ENCODE data around the gene ITGA11.

ITGA11 gene

GRCh38 chr15:68431792-68432401 lies at the start of gene ITGA11:
Gene ITGA11 (minus strand): TSS chr15:68432163. CDS start chr15:68432066, 97 bp downstream.
- H3K4me3 ChIP-seq (ENCODE audit: low read depth, low read length): peak within 1 kb of the TSS; percentile 68
- no peak within 1 kb of the TSS for H3K9ac ChIP-seq (ENCODE audit: low read depth, low read length)
- no peaks in the 10 kb centered on the region for H3K9me3 ChIP-seq (ENCODE audit: control insufficient read depth, insufficient read depth, low read length)
- H3K36me3 ChIP-seq (ENCODE audit: control insufficient read depth, insufficient read depth, low read length): no peaks in the 10 kb centered on the region
- peaks cover 6% of the 10 kb centered on the region for H3K4me1 ChIP-seq (ENCODE audit: control insufficient read depth, insufficient read depth, low read length)
- H3K27me3 ChIP-seq (ENCODE audit: control insufficient read depth, insufficient read depth, low read length): peaks cover 76% of the 10 kb centered on the region

- Histone ChIP-seq H3K4me1 (ENCODE audit: control insufficient read depth, insufficient read depth, low read length) (peaks cover 3% of the 10 kb centered on the region), H3K9me3 (ENCODE audit: control insufficient read depth, insufficient read depth, low read length) (no peaks in the 10 kb centered on the region)
Measured at GRCh38 chr15:68481321-68481720, 49.4 kb upstream of the ITGA11 start.

GRCh38 chr15:68480296-68480695 lies 48.3 kb upstream of the ITGA11 start:
- Histone ChIP-seq H3K9ac (ENCODE audit: low read depth, low read length) (no peak overlapping the region), H3K4me1 (ENCODE audit: control insufficient read depth, insufficient read depth, low read length) (peaks cover 2% of the 10 kb centered on the region), H3K4me3 (ENCODE audit: low read depth, low read length) (no peak overlapping the region), H3K9me3 (ENCODE audit: control insufficient read depth, insufficient read depth, low read length) (no peaks in the 10 kb centered on the region), H3K27me3 (ENCODE audit: control insufficient read depth, insufficient read depth, low read length) (no peaks in the 10 kb centered on the region), H3K36me3 (ENCODE audit: control insufficient read depth, insufficient read depth, low read length) (no peaks in the 10 kb centered on the region)

More at GRCh38 chr15:68481321-68481720, 49.4 kb upstream of the ITGA11 start:
- H3K9ac ChIP-seq (ENCODE audit: low read depth, low read length): no peak overlapping the region
- H3K4me3 ChIP-seq (ENCODE audit: low read depth, low read length): no peak overlapping the region
- no peaks in the 10 kb centered on the region for H3K36me3 ChIP-seq (ENCODE audit: control insufficient read depth, insufficient read depth, low read length)
- no peaks in the 10 kb centered on the region for H3K27me3 ChIP-seq (ENCODE audit: control insufficient read depth, insufficient read depth, low read length)

- Histone ChIP-seq H3K4me1 (ENCODE audit: control insufficient read depth, insufficient read depth, low read length) (no peaks in the 10 kb centered on the region), H3K9ac (ENCODE audit: low read depth, low read length) (no peak overlapping the region), H3K9me3 (ENCODE audit: control insufficient read depth, insufficient read depth, low read length) (no peaks in the 10 kb centered on the region), H3K36me3 (ENCODE audit: control insufficient read depth, insufficient read depth, low read length) (no peaks in the 10 kb centered on the region), H3K27me3 (ENCODE audit: control insufficient read depth, insufficient read depth, low read length) (no peaks in the 10 kb centered on the region), H3K4me3 (ENCODE audit: low read depth, low read length) (no peak overlapping the region)
Measured at GRCh38 chr15:68479870-68480269, 47.9 kb upstream of the ITGA11 start.

GRCh38 chr15:68479406-68479805 lies 47.4 kb upstream of the ITGA11 start:
- Histone ChIP-seq H3K9ac (ENCODE audit: low read depth, low read length) (no peak overlapping the region), H3K9me3 (ENCODE audit: control insufficient read depth, insufficient read depth, low read length) (no peaks in the 10 kb centered on the region), H3K4me3 (ENCODE audit: low read depth, low read length) (no peak overlapping the region), H3K27me3 (ENCODE audit: control insufficient read depth, insufficient read depth, low read length) (no peaks in the 10 kb centered on the region), H3K4me1 (ENCODE audit: control insufficient read depth, insufficient read depth, low read length) (no peaks in the 10 kb centered on the region), H3K36me3 (ENCODE audit: control insufficient read depth, insufficient read depth, low read length) (no peaks in the 10 kb centered on the region)

GRCh38 chr15:68478853-68479252 lies 46.9 kb upstream of the ITGA11 start:
- Histone ChIP-seq H3K4me1 (ENCODE audit: control insufficient read depth, insufficient read depth, low read length) (no peaks in the 10 kb centered on the region), H3K36me3 (ENCODE audit: control insufficient read depth, insufficient read depth, low read length) (no peaks in the 10 kb centered on the region), H3K9me3 (ENCODE audit: control insufficient read depth, insufficient read depth, low read length) (no peaks in the 10 kb centered on the region), H3K9ac (ENCODE audit: low read depth, low read length) (no peak overlapping the region), H3K4me3 (ENCODE audit: low read depth, low read length) (no peak overlapping the region), H3K27me3 (ENCODE audit: control insufficient read depth, insufficient read depth, low read length) (no peaks in the 10 kb centered on the region)

- Histone ChIP-seq H3K36me3 (ENCODE audit: control insufficient read depth, insufficient read depth, low read length) (no peaks in the 10 kb centered on the region), H3K4me3 (ENCODE audit: low read depth, low read length) (no peak overlapping the region), H3K4me1 (ENCODE audit: control insufficient read depth, insufficient read depth, low read length) (no peaks in the 10 kb centered on the region), H3K27me3 (ENCODE audit: control insufficient read depth, insufficient read depth, low read length) (no peaks in the 10 kb centered on the region), H3K9me3 (ENCODE audit: control insufficient read depth, insufficient read depth, low read length) (no peaks in the 10 kb centered on the region), H3K9ac (ENCODE audit: low read depth, low read length) (no peak overlapping the region)
Measured at GRCh38 chr15:68475449-68475848, 43.5 kb upstream of the ITGA11 start.

- no peaks in the 10 kb centered on the region for H3K4me1 ChIP-seq (ENCODE audit: control insufficient read depth, insufficient read depth, low read length)
- H3K4me3 ChIP-seq (ENCODE audit: low read depth, low read length): no peak overlapping the region
- H3K36me3 ChIP-seq (ENCODE audit: control insufficient read depth, insufficient read depth, low read length): no peaks in the 10 kb centered on the region
- no peaks in the 10 kb centered on the region for H3K27me3 ChIP-seq (ENCODE audit: control insufficient read depth, insufficient read depth, low read length)
- H3K9me3 ChIP-seq (ENCODE audit: control insufficient read depth, insufficient read depth, low read length): no peaks in the 10 kb centered on the region
- H3K9ac ChIP-seq (ENCODE audit: low read depth, low read length): no peak overlapping the region
Measured at GRCh38 chr15:68471541-68471940, 39.6 kb upstream of the ITGA11 start.

GRCh38 chr15:68470976-68471375 lies 39.0 kb upstream of the ITGA11 start:
- Histone ChIP-seq H3K27me3 (ENCODE audit: control insufficient read depth, insufficient read depth, low read length) (no peaks in the 10 kb centered on the region), H3K4me1 (ENCODE audit: control insufficient read depth, insufficient read depth, low read length) (no peaks in the 10 kb centered on the region), H3K9ac (ENCODE audit: low read depth, low read length) (no peak overlapping the region), H3K9me3 (ENCODE audit: control insufficient read depth, insufficient read depth, low read length) (no peaks in the 10 kb centered on the region), H3K4me3 (ENCODE audit: low read depth, low read length) (no peak overlapping the region), H3K36me3 (ENCODE audit: control insufficient read depth, insufficient read depth, low read length) (no peaks in the 10 kb centered on the region)

- H3K27me3 ChIP-seq (ENCODE audit: control insufficient read depth, insufficient read depth, low read length): no peaks in the 10 kb centered on the region
- H3K9ac ChIP-seq (ENCODE audit: low read depth, low read length): no peak overlapping the region
- no peaks in the 10 kb centered on the region for H3K36me3 ChIP-seq (ENCODE audit: control insufficient read depth, insufficient read depth, low read length)
- no peak overlapping the region for H3K4me3 ChIP-seq (ENCODE audit: low read depth, low read length)
- H3K4me1 ChIP-seq (ENCODE audit: control insufficient read depth, insufficient read depth, low read length): no peaks in the 10 kb centered on the region
- H3K9me3 ChIP-seq (ENCODE audit: control insufficient read depth, insufficient read depth, low read length): no peaks in the 10 kb centered on the region
Measured at GRCh38 chr15:68470049-68470742, 38.2 kb upstream of the ITGA11 start.

GRCh38 chr15:68469162-68470048 lies 37.4 kb upstream of the ITGA11 start:
- Histone ChIP-seq H3K27me3 (ENCODE audit: control insufficient read depth, insufficient read depth, low read length) (no peaks in the 10 kb centered on the region), H3K36me3 (ENCODE audit: control insufficient read depth, insufficient read depth, low read length) (no peaks in the 10 kb centered on the region), H3K4me1 (ENCODE audit: control insufficient read depth, insufficient read depth, low read length) (no peaks in the 10 kb centered on the region), H3K9me3 (ENCODE audit: control insufficient read depth, insufficient read depth, low read length) (no peaks in the 10 kb centered on the region), H3K4me3 (ENCODE audit: low read depth, low read length) (no peak overlapping the region), H3K9ac (ENCODE audit: low read depth, low read length) (no peak overlapping the region)

Data from iPS-15b (cell line).